SK-N-SH treated with all-trans-retinoic acid at 6 μM for 48 hours (cell line): Measurements from ENCODE around the gene ARHGEF7.

ENCODE experiments used
- ARNTL ChIP-seq: fragments of 450-650 bp; formaldehyde crosslinking; IDR thresholded peaks from 2 replicates; pipeline ENCODE4 v1.5.0; 2020; ENCODE audit warnings: low read depth, mild to moderate bottlenecking, moderate library complexity, borderline replicate concordance
- ESRRG ChIP-seq: fragments of 250-450 bp; sonication (Bioruptor Pico); IDR thresholded peaks from 2 replicates; pipeline ENCODE4 v1.6.1; 2021; ENCODE audit warnings: mild to moderate bottlenecking
- RARB ChIP-seq: fragments of 250-450 bp; sonication (Bioruptor Pico); IDR thresholded peaks from 2 replicates; pipeline ENCODE4 v1.8.0; 2021; ENCODE audit warnings: mild to moderate bottlenecking, moderate library complexity
- TCF4 ChIP-seq: fragments of 250-450 bp; sonication (Bioruptor Pico); IDR thresholded peaks from 2 replicates; pipeline ENCODE4 v1.8.0; 2021; ENCODE audit warnings: mild to moderate bottlenecking, moderate library complexity, borderline replicate concordance
- TOX ChIP-seq: fragments of 250-450 bp; sonication (Bioruptor Pico); IDR thresholded peaks from 2 replicates; pipeline ENCODE4 v1.8.0; 2021; ENCODE audit warnings: mild to moderate bottlenecking, moderate library complexity, borderline replicate concordance
- ZC3H10 ChIP-seq: fragments of 250-450 bp; sonication (Bioruptor Pico); IDR thresholded peaks from 2 replicates; pipeline ENCODE4 v1.5.1; 2021; ENCODE audit warnings: mild to moderate bottlenecking, moderate library complexity
- ZFP3 ChIP-seq: fragments of 250-450 bp; sonication (Bioruptor Pico); IDR thresholded peaks from 2 replicates; pipeline ENCODE4 v1.5.0; 2020; ENCODE audit warnings: mild to moderate bottlenecking, moderate library complexity
- ZFP30 ChIP-seq: fragments of 450-650 bp; formaldehyde crosslinking; IDR thresholded peaks from 2 replicates; pipeline ENCODE4 v1.5.0; 2022; ENCODE audit warnings: mild to moderate bottlenecking, moderate library complexity
- ZNF565 ChIP-seq: fragments of 450-650 bp; formaldehyde crosslinking; conservative IDR thresholded peaks from 2 replicates; pipeline ENCODE4 v1.5.0; 2020; ENCODE audit warnings: low read depth, mild to moderate bottlenecking, moderate library complexity
- ZNF70 ChIP-seq: fragments of 450-650 bp; formaldehyde crosslinking; IDR thresholded peaks from 2 replicates; pipeline ENCODE4 v1.5.0; 2020; ENCODE audit warnings: mild to moderate bottlenecking, moderate library complexity
- ZNF8 ChIP-seq: fragments of 450-650 bp; formaldehyde crosslinking; IDR thresholded peaks from 2 replicates; pipeline ENCODE4 v1.5.0; 2020; ENCODE audit warnings: mild to moderate bottlenecking, moderate library complexity
- TF ChIP-seq, protein P1 (sequence below): fragments of 250-450 bp; sonication (Bioruptor Pico); IDR thresholded peaks from 2 replicates; pipeline ENCODE4 v1.8.0; 2021; ENCODE audit warnings: low read depth, mild to moderate bottlenecking, moderate library complexity, borderline replicate concordance
- TF ChIP-seq, protein P2 (sequence below): fragments of 250-450 bp; sonication (Bioruptor Pico); IDR thresholded peaks from 2 replicates; pipeline ENCODE4 v1.8.0; 2020; ENCODE audit warnings: mild to moderate bottlenecking, moderate library complexity, borderline replicate concordance

DNA sequence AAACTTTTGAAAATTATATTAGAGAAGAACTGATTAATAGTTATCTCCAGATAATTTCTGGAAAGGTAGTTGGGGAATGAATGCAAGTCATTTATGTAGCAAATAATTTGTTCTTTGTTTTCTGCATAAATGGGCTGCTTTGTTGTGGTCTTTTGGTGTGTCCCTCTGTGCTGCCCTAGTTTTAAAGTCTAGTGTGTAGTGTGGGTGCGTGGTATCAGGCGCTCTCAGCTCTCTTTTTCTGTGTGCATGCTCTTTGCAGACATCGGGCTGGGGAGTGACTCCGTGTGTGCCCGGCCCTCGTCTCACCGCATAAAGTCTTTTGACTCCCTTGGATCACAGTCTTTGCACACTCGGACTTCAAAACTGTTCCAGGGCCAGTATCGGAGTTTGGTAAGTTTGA lies 94.5 kb downstream of the ARHGEF7 start:
- TF ChIP-seq TCF4 (CRISPR knock-in tag) (no peak), ZC3H10 (CRISPR knock-in tag) (no peak), ARNTL (no peak), TOX (CRISPR knock-in tag) (no peak), ZNF70 (CRISPR knock-in tag) (no peak), ZNF565 (CRISPR knock-in tag) (no peak), ZFP30 (no peak), ESRRG (CRISPR knock-in tag) (no peak), ZFP3 (CRISPR knock-in tag) (no peak), RARB (no peak), ZNF8 (CRISPR knock-in tag) (no peak)
- TF ChIP-seq, protein P1, sequence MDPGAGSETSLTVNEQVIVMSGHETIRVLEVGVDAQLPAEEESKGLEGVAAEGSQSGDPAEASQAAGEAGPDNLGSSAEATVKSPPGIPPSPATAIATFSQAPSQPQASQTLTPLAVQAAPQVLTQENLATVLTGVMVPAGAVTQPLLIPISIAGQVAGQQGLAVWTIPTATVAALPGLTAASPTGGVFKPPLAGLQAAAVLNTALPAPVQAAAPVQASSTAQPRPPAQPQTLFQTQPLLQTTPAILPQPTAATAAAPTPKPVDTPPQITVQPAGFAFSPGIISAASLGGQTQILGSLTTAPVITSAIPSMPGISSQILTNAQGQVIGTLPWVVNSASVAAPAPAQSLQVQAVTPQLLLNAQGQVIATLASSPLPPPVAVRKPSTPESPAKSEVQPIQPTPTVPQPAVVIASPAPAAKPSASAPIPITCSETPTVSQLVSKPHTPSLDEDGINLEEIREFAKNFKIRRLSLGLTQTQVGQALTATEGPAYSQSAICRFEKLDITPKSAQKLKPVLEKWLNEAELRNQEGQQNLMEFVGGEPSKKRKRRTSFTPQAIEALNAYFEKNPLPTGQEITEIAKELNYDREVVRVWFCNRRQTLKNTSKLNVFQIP (CRISPR knock-in tag), result no peak
- TF ChIP-seq, protein P2, sequence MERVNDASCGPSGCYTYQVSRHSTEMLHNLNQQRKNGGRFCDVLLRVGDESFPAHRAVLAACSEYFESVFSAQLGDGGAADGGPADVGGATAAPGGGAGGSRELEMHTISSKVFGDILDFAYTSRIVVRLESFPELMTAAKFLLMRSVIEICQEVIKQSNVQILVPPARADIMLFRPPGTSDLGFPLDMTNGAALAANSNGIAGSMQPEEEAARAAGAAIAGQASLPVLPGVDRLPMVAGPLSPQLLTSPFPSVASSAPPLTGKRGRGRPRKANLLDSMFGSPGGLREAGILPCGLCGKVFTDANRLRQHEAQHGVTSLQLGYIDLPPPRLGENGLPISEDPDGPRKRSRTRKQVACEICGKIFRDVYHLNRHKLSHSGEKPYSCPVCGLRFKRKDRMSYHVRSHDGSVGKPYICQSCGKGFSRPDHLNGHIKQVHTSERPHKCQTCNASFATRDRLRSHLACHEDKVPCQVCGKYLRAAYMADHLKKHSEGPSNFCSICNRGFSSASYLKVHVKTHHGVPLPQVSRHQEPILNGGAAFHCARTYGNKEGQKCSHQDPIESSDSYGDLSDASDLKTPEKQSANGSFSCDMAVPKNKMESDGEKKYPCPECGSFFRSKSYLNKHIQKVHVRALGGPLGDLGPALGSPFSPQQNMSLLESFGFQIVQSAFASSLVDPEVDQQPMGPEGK (CRISPR knock-in tag), result no peak
